ENCODE data around the gene CAMK2B. TPM values are rescaled to one million over a fixed set of nuclear protein-coding genes. Genes with fewer than 3 reads are reported as not detected.

Gene CAMK2B
- total RNA-seq, 1 donor from 2014 or later, result 0.09 TPM

- Mint-ChIP-seq H3K9me3 (no peaks in the 10 kb centered on the region), H3K27ac (no peak overlapping the region), H3K36me3 (no peaks in the 10 kb centered on the region), H3K27me3 (ENCODE audit: insufficient read depth, low read depth) (peaks cover 7% of the 10 kb centered on the region), H3K4me3 (no peak overlapping the region), H3K4me1 (no peaks in the 10 kb centered on the region)
- no peak for TF ChIP-seq CTCF (IDR thresholded peaks at IDR 0.05)
- TF ChIP-seq EZH2phosphoT487 (IDR thresholded peaks at IDR 0.05), result no peak
- TF ChIP-seq EZH2 (IDR thresholded peaks at IDR 0.05), result no peak
- H3K27me3 ChIP-seq, result peaks cover 14% of the 10 kb centered on the region
- no peak overlapping the region for H3K27ac ChIP-seq
- no peaks in the 10 kb centered on the region for H3K36me3 ChIP-seq
- DNase-seq (ENCODE audit: low spot score), result no peak
- no peaks in the 10 kb centered on the region for H3K79me2 ChIP-seq (ENCODE audit: low read depth)
- no peaks in the 10 kb centered on the region for H3K9me3 ChIP-seq (ENCODE audit: low read depth)
- no peaks in the 10 kb centered on the region for H4K20me1 ChIP-seq (ENCODE audit: low read depth)
- no peak overlapping the region for H2AFZ ChIP-seq (replicated peaks)
- no peak overlapping the region for H3K4me3 ChIP-seq
- H3K9ac ChIP-seq, result no peak overlapping the region
- H3F3A ChIP-seq (ENCODE audit: low read depth), result no peaks in the 10 kb centered on the region
- H3K4me2 ChIP-seq, result no peak overlapping the region
- H3K4me1 ChIP-seq, result no peaks in the 10 kb centered on the region
These were observed 47.4 kb upstream of the CAMK2B start for GRCh38 chr7:44372560-44373417.

- Histone ChIP-seq H3K4me1 (no peaks in the 10 kb centered on the region), H3K27me3 (peaks cover 14% of the 10 kb centered on the region), H3K4me3 (no peak overlapping the region), H3K79me2 (ENCODE audit: low read depth) (no peaks in the 10 kb centered on the region), H3K27ac (no peak overlapping the region), H4K20me1 (ENCODE audit: low read depth) (no peaks in the 10 kb centered on the region), H3K9me3 (ENCODE audit: low read depth) (no peaks in the 10 kb centered on the region), H3F3A (ENCODE audit: low read depth) (no peaks in the 10 kb centered on the region), H3K36me3 (no peaks in the 10 kb centered on the region), H3K4me2 (no peak overlapping the region), H2AFZ (replicated peaks) (no peak overlapping the region), H3K9ac (no peak overlapping the region)
- Mint-ChIP-seq H3K9me3 (no peaks in the 10 kb centered on the region), H3K4me3 (no peak overlapping the region), H3K4me1 (no peaks in the 10 kb centered on the region), H3K27ac (no peak overlapping the region), H3K36me3 (no peaks in the 10 kb centered on the region), H3K27me3 (ENCODE audit: insufficient read depth, low read depth) (no peaks in the 10 kb centered on the region)
- TF ChIP-seq EZH2 (IDR thresholded peaks at IDR 0.05), result no peak
- no peak for TF ChIP-seq EZH2phosphoT487 (IDR thresholded peaks at IDR 0.05)
- TF ChIP-seq CTCF (IDR thresholded peaks at IDR 0.05), result no peak
- no peak for DNase-seq (ENCODE audit: low spot score)
These were observed 43.5 kb upstream of the CAMK2B start for GRCh38 chr7:44368885-44369284.

- Mint-ChIP-seq H3K27ac (no peak overlapping the region), H3K4me3 (no peak overlapping the region), H3K27me3 (ENCODE audit: insufficient read depth, low read depth) (no peaks in the 10 kb centered on the region), H3K9me3 (no peaks in the 10 kb centered on the region), H3K4me1 (no peaks in the 10 kb centered on the region), H3K36me3 (no peaks in the 10 kb centered on the region)
- H3K4me3 ChIP-seq, result no peak overlapping the region
- H3K27ac ChIP-seq, result no peak overlapping the region
- H3K9me3 ChIP-seq (ENCODE audit: low read depth), result no peaks in the 10 kb centered on the region
- H4K20me1 ChIP-seq (ENCODE audit: low read depth), result no peaks in the 10 kb centered on the region
- no peak for DNase-seq (ENCODE audit: low spot score)
- H3K27me3 ChIP-seq, result peaks cover 14% of the 10 kb centered on the region
- TF ChIP-seq EZH2phosphoT487 (IDR thresholded peaks at IDR 0.05) (no peak), EZH2 (IDR thresholded peaks at IDR 0.05) (no peak), CTCF (IDR thresholded peaks at IDR 0.05) (no peak)
- H3K4me2 ChIP-seq, result no peak overlapping the region
- H3K36me3 ChIP-seq, result no peaks in the 10 kb centered on the region
- H3K4me1 ChIP-seq, result no peaks in the 10 kb centered on the region
- no peaks in the 10 kb centered on the region for H3F3A ChIP-seq (ENCODE audit: low read depth)
- H3K79me2 ChIP-seq (ENCODE audit: low read depth), result no peaks in the 10 kb centered on the region
- no peak overlapping the region for H2AFZ ChIP-seq (replicated peaks)
- no peak overlapping the region for H3K9ac ChIP-seq
These were observed 43.1 kb upstream of the CAMK2B start for GRCh38 chr7:44368455-44368854.
